Epithelial cell of alveolus of lung (primary cell): ENCODE measurements around the gene WDR90. TPM values are rescaled to one million over a fixed set of nuclear protein-coding genes. Genes with fewer than 3 reads are reported as not detected.

Experiments used
- total RNA-seq: library from RNA; depleted of rRNA; stranded (reverse); fragments of >200 nt; gene quantifications from 2 replicates; pipeline ENCODE4 v1.2.1, GENCODE V29; 2015

WDR90 gene
- 7.1 and 19.2 TPM in 2 replicates for total RNA-seq

GRCh38 chr16:648781-649589 is at the start of gene WDR90:
Gene WDR90, plus strand, starts transcription at chr16:649365. Its CDS starts 52 bp downstream, at chr16:649417.

DNA sequence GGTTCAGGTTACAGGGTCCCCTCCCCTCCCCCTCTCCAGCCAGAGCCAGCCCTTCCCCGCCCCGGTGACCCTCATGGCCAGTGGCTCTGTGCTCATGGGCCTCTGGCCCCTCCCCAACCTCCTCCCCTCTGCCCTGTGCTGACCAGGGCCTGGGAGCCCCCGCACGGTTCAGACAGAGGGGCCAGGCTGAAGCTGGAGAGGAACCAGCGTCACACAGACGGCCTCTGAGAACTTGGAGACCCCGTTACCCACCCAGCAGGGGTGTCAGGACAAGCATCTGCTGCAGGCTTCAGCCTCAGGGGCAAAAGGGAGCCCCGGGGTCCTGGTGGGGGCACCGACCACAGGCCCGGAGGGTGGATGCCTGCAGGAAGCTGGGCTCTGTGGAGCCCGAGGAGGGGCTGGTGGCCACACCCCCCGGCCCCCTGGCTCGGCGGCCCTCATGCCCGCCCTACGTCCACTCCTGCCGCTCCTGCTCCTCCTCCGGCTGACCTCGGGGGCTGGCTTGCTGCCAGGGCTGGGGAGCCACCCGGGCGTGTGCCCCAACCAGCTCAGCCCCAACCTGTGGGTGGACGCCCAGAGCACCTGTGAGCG is 18.3 kb upstream of the WDR90 start, which contains the start of gene WFIKKN1:
Gene WFIKKN1 (plus strand): TSS at position 171 of the 591 bp plus-strand sequence. CDS start 269 bp downstream, at position 440.

DNA sequence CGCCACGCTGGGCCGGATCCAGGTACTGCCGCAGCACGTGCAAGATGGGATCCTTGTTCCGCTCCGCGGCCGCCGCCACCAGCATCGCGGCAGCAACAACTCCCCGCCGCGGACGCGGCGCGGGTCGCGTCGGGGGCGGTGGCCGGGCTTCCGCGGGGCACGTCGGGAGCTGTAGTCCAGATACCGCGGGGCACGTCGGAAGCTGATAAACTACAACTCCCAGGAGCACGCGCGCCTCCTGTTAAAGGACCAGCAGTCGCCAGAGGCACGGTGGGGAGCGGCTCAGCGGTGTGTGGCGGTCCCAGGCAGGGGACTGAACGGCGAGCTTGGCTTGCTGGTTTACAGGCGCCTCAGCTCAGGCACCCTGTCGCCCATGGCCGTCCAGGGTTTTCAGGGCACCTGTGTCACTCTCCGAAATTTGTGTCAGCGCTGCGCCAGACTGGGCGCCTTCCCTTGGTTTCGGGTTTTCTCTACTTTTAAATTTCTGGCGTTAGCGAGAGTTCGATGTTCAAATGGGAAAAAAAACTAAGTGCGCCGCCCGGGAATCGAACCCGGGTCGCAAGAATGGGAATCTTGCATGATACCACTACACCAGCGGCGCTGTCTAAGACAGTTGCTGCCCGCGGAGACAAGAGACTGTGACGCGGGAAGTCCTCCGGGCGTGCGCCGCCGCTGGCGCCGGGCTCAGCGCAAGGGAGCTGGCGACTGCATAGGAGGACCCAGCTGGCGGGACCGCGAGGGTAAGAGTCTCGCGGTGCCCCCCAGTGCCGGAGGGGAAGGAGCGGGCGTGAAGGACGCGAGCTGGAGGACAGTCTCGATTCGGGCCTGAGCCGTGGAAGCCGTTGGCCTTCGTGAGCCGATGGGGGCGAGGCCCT is 12.7 kb upstream of the WDR90 start, which contains the start of gene METTL26:
Gene METTL26 (minus strand): TSS at position 100 of the 875 bp plus-strand sequence. CDS start 15 bp downstream, at position 85.

GRCh38 chr16:641326-642188 is 7.6 kb upstream of the WDR90 start, which contains the start of gene MCRIP2:
Gene MCRIP2, plus strand, starts transcription at chr16:641828. Its CDS starts 164 bp downstream, at chr16:641992.

DNA sequence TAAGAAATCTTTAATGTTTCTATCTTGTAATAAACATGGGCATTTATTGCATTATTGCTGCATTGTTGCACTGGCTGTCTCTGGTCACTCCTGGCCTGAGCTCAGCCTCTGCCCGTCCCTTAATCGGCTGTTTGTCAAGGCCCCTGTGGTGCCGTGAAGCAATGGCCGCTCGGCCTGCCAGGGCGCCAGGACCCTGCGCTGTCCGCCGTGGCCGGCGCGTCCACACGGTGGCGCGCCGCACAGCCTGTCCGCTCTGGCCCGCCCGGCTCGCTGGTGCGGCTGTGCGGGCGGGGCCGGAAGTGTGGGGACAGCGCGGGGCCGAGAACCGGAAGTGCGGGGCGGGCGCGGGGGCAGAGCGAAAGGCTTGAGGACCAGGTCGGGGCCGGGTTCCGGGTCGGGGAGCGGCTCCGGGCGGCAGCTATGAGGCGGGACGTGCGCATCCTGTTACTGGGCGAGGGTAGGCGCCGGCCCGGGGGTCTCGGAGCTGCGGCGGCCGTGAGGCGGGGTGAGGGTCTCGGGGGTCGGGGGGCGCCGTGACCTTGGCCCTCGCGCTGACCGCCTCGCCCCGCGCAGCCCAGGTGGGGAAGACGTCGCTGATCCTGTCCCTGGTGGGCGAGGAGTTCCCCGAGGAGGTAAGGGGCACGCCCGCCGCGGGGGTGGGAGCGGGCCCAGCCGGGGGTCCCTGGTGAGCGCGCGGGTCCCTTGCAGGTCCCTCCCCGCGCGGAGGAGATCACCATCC is 18.8 kb downstream of the WDR90 start, which contains the start of gene RHOT2:
Gene RHOT2 (plus strand): TSS at position 353 of the 739 bp plus-strand sequence. CDS start 68 bp downstream, at position 421.

DNA sequence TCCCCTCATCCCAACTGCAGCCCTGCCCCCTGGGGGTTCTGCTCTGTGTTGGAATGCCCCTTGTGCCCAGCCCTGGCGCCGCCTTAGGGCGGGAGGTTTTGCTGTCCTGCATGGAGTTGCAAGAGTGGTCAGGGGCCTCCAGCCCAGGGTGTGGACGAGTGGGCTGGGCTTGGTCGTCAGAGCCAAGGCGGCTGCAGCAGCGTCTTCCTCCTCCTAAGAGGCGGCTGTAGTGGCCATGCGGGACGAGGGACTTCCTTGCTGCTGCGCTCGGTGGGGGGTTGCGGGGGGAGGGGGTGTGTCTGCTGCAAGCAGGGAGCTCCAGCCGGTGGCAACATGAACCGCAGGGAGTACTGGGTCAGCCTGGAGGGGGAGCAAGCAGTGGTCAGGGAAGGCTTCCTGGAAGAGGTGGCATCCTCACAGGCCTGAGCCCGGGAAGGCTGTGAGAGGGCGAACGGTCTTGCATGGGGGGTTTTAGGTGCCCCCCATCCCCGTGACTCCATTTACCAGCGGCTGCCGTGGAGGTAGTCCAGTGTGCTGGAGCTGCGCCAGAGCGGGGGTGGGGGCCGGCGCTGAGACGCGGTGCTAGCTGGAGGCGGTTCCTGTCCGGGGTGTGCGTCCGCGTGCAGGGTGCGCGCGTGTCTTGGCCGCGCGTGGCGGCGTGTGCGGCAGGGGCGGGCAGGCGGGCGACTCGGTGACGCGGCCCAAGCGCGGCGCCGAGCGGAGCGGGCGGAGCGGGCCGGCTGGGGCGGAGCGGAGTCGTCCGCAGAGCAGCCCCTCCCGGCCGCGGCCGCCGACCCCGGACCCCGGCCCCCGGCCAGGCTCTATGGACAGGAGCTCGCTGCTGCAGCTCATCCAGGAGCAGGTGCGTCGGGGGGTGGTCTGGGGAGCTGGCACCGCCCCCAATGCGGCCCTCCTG is 26.1 kb downstream of the WDR90 start, which contains the start of gene RHBDL1:
Gene RHBDL1 (plus strand): TSS at position 704 of the 916 bp plus-strand sequence. CDS start 120 bp downstream, at position 824.

DNA sequence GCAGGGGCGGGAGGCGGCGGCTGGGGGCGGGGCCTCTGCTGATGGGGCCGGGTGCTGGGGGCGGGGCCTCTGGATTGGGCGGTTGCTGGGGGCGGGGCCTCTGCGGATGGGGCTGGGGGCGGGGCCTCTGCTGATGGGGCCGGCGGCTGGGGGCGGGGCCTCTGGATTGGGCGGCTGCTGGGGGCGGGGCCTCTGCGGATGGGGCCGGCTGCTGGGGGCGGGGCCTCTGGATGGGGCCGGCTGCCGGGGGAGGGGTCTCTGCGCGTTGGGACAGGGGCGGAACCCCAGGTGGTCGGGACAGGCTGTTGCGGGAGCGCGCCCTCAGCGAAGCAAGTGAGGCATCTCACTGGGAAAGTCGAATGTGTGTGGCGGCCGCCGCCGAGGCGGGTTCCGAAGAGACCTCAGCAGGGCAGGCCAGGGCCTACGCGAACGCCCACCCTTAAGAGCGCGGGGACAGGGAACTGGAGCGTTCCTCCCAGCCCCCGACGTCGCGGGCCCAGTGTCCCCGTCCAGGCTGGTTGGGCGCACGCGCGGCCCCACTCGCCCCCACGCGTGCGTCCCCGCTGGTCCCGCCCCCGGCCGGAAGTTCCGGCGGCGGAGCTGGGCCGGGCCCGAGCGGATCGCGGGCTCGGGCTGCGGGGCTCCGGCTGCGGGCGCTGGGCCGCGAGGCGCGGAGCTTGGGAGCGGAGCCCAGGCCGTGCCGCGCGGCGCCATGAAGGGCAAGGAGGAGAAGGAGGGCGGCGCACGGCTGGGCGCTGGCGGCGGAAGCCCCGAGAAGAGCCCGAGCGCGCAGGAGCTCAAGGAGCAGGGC is 30.9 kb downstream of the WDR90 start, which contains the start of gene STUB1:
Gene STUB1 (plus strand): TSS at position 597 of the 811 bp plus-strand sequence. CDS start 116 bp downstream, at position 713.

DNA sequence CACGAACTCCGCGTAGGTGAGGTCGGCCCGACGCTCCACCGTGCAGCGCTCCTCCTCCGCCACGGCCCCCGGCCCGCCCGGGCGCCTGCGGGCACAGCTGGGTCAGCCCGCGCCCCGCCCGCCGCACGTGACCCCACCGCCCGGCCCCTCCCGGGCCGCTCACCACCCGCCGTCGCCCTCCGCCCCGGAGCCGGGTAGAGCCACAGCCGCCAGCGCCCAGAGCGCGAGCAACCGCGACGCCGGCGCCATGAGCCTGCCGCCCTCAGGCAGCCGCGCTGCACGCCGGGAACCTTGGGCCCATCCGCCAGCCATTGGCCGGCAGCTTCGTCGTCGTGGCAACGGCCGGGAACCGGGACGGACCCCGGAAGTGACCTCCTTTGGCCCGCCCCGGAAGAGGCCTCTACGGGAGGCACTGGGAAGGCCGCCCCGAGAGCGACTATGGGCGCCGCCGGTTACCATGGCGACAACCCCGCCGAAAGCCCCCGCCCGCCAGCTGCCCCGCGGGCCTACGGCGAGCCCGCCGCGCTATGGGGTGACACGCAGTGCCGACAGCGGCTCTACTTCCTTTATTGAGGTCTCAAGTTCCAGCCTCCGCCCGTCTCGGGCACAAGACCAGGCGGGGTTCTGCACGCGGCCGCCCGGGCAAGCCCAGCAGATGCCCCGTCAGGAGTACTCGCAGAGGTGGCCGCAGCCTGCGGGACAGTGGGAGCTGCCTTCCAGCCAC is 35.1 kb downstream of the WDR90 start, which contains the start of gene JMJD8:
Gene JMJD8 (minus strand): TSS at position 264 of the 724 bp plus-strand sequence. CDS start 15 bp downstream, at position 249.

GRCh38 chr16:705431-706188 is 56.4 kb downstream of the WDR90 start, which contains the start of gene FBXL16:
Gene FBXL16, minus strand, starts transcription at chr16:705801. Its CDS starts 8,396 bp downstream, at chr16:697405.

DNA sequence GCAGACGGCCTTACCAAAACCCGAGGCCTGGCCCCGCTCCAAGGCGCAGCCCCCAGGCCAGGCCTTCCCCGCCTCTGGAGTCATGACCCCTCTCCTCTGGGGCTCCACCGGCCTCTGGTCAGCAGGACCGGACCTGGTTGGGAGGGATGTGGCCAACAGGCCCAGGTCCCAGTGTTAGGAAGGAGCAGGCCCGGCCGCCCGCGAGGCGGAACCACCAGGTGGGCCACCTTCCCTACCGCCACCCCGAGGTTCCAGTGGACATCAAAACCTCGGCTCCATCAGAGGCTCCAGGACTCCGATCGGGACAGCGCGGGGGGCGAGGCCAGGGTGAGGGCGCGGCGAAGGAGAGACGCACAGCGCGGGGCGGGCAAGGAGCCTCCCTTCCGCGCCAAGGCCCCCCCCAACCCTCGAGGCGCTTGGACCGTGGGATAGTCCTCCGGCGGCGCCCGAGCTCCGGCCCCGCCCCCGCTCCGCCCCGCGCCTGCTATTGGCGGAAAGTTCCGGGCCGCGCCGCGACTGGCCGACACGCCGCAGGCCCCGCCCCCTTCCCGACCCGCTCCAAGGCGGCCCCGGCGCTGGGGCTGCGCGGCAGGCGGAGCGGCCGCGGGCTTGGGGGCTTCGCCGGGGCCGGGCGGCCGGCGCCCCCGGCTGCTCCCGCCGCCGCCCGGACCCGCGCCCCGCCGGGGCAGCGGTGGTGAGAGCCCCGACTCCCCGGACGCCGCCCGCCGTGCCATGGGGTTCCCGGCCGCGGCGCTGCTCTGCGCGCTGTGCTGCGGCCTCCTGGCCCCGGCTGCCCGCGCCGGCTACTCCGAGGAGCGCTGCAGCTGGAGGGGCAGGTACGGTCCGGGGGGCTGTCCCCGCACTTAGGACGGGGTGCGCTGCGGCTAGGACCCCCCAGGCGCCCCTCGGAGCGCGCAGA is 65.7 kb downstream of the WDR90 start, which contains the start of gene METRN:
Gene METRN (plus strand): TSS at position 561 of the 919 bp plus-strand sequence. CDS start 172 bp downstream, at position 733.

Other genes with a start within 250 kb of the WDR90 start
- gene DECR2, start 247.5 kb upstream of the WDR90 start, total RNA-seq: 12.3 and 14.3 TPM in 2 replicates
- 14.5 and 18.5 TPM in 2 replicates for gene RAB11FIP3, start 223.7 kb upstream of the WDR90 start, total RNA-seq
- gene CAPN15, start 121.7 kb upstream of the WDR90 start, total RNA-seq: 37.4 and 47.7 TPM in 2 replicates
- not detected in 2 replicates for gene PRR35, start 89.0 kb upstream of the WDR90 start, total RNA-seq
- 2.2 and 13.1 TPM in 2 replicates for gene NHLRC4, start 82.4 kb upstream of the WDR90 start, total RNA-seq
- gene PIGQ, start 79.4 kb upstream of the WDR90 start, total RNA-seq: 38.7 and 40.2 TPM in 2 replicates
- gene RAB40C, start 59.3 kb upstream of the WDR90 start, total RNA-seq: 14.5 and 15.1 TPM in 2 replicates
- gene WFIKKN1, start 18.4 kb upstream of the WDR90 start, total RNA-seq: 0.13 and 2.6 TPM in 2 replicates
- 169 and 173 TPM in 2 replicates for gene METTL26, start 13.1 kb upstream of the WDR90 start, total RNA-seq
- gene MCRIP2, start 7.5 kb upstream of the WDR90 start, total RNA-seq: 10.8 and 20.2 TPM in 2 replicates
- 41.0 and 52.7 TPM in 2 replicates for gene RHOT2, start 18.8 kb downstream of the WDR90 start, total RNA-seq
- gene RHBDL1, start 26.3 kb downstream of the WDR90 start, total RNA-seq: 0.78 and 2.1 TPM in 2 replicates
- gene STUB1, start 31.0 kb downstream of the WDR90 start, total RNA-seq: 93.3 and 150 TPM in 2 replicates
- 65.6 and 101 TPM in 2 replicates for gene JMJD8, start 35.0 kb downstream of the WDR90 start, total RNA-seq
- gene WDR24, start 41.0 kb downstream of the WDR90 start, total RNA-seq: 9.4 and 21.4 TPM in 2 replicates
- gene FBXL16, start 56.4 kb downstream of the WDR90 start, total RNA-seq: 0.08 and 0.91 TPM in 2 replicates
- gene METRN, start 65.8 kb downstream of the WDR90 start, total RNA-seq: 34.3 and 76.0 TPM in 2 replicates
- gene ANTKMT, start 71.8 kb downstream of the WDR90 start, total RNA-seq: 41.8 TPM in 2 replicates
- 4.8 TPM in 1 of 2 replicates, not detected in the other for gene CCDC78, start 77.1 kb downstream of the WDR90 start, total RNA-seq
- gene HAGHL, start 77.7 kb downstream of the WDR90 start, total RNA-seq: 10.6 and 14.7 TPM in 2 replicates
- 24.6 and 26.3 TPM in 2 replicates for gene CIAO3, start 91.6 kb downstream of the WDR90 start, total RNA-seq
- 0.13 TPM in 1 of 2 replicates, not detected in the other for gene MSLN, start 111.4 kb downstream of the WDR90 start, total RNA-seq
- gene RPUSD1, start 139.0 kb downstream of the WDR90 start, total RNA-seq: 26.4 and 30.3 TPM in 2 replicates
- 5.9 and 18.2 TPM in 2 replicates for gene CHTF18, start 139.3 kb downstream of the WDR90 start, total RNA-seq
- gene GNG13, start 151.4 kb downstream of the WDR90 start, total RNA-seq: not detected in 2 replicates